ENCODE results near the gene RAP2B.

RAP2B gene

GRCh38 chr3:153195349-153195879, 33.4 kb downstream of the RAP2B start:
- DNase-seq = no peak

- DNase-seq = no peak
Measured at GRCh38 chr3:153209596-153209995, 47.6 kb downstream of the RAP2B start.

GRCh38 chr3:153210146-153210545, 48.1 kb downstream of the RAP2B start:
- peak in 2 of 5 donors; percentile 15 to 39 for DNase-seq

- DNase-seq = no peak
Measured at GRCh38 chr3:153210660-153211059, 48.6 kb downstream of the RAP2B start.

- no peak for DNase-seq
Measured at GRCh38 chr3:153215497-153215896, 53.5 kb downstream of the RAP2B start.

- DNase-seq = no peak
Measured at GRCh38 chr3:153215966-153216365, 53.9 kb downstream of the RAP2B start.

- DNase-seq = no peak
Measured at GRCh38 chr3:153216928-153217327, 54.9 kb downstream of the RAP2B start.

- DNase-seq = no peak
Measured at GRCh38 chr3:153219146-153219545, 57.1 kb downstream of the RAP2B start.

All from T-helper 1 cell (primary cell).